SK-N-SH treated with all-trans-retinoic acid at 6 μM for 48 hours (cell line): ENCODE measurements around the gene MRPL27.

Source experiments
- ATAC-seq: fragments of 200-7000 bp; cut with Tn5 transposase; 3 replicates; pipeline ENCODE4 v1.9.1; 2020; ENCODE audit warnings: mild to moderate bottlenecking, moderate library complexity
- ARNTL ChIP-seq: fragments of 450-650 bp; formaldehyde crosslinking; IDR thresholded peaks from 2 replicates; pipeline ENCODE4 v1.5.0; 2020; ENCODE audit warnings: low read depth, mild to moderate bottlenecking, moderate library complexity, borderline replicate concordance
- BACH2 ChIP-seq: fragments of 250-450 bp; sonication (Bioruptor Pico); IDR thresholded peaks from 2 replicates; pipeline ENCODE4 v1.9.0; 2021; ENCODE audit warnings: mild to moderate bottlenecking, borderline replicate concordance
- CSDC2 ChIP-seq: fragments of 250-450 bp; sonication (Bioruptor Pico); IDR thresholded peaks from 2 replicates; pipeline ENCODE4 v1.5.0; 2020; ENCODE audit warnings: mild to moderate bottlenecking, moderate library complexity
- CSRNP3 ChIP-seq: fragments of 250-450 bp; sonication (Bioruptor Pico); IDR thresholded peaks from 2 replicates; pipeline ENCODE4 v1.5.1; 2021; ENCODE audit warnings: mild to moderate bottlenecking, moderate library complexity
- ESRRG ChIP-seq: fragments of 250-450 bp; sonication (Bioruptor Pico); IDR thresholded peaks from 2 replicates; pipeline ENCODE4 v1.6.1; 2021; ENCODE audit warnings: mild to moderate bottlenecking
- GLIS3 ChIP-seq: fragments of 250-450 bp; sonication (Bioruptor Pico); IDR thresholded peaks from 2 replicates; pipeline ENCODE4 v1.5.0; 2020; ENCODE audit warnings: mild to moderate bottlenecking, moderate library complexity
- ISL1 ChIP-seq: fragments of 250-450 bp; sonication (Bioruptor Pico); IDR thresholded peaks from 2 replicates; pipeline ENCODE4 v2.1.2; 2022; ENCODE audit warnings: mild to moderate bottlenecking, moderate library complexity
- OSR1 ChIP-seq: fragments of 250-450 bp; sonication (Bioruptor Pico); IDR thresholded peaks from 2 replicates; pipeline ENCODE4 v1.8.0; 2022; ENCODE audit warnings: moderate library complexity, mild to moderate bottlenecking, inconsistent platforms
- RARB ChIP-seq: fragments of 250-450 bp; sonication (Bioruptor Pico); IDR thresholded peaks from 2 replicates; pipeline ENCODE4 v1.8.0; 2021; ENCODE audit warnings: mild to moderate bottlenecking, moderate library complexity
- SNAI2 ChIP-seq: fragments of 250-450 bp; sonication (Bioruptor Pico); IDR thresholded peaks from 2 replicates; pipeline ENCODE4 v1.5.0; 2020; ENCODE audit warnings: mild to moderate bottlenecking, moderate library complexity
- TCF4 ChIP-seq: fragments of 250-450 bp; sonication (Bioruptor Pico); IDR thresholded peaks from 2 replicates; pipeline ENCODE4 v1.8.0; 2021; ENCODE audit warnings: mild to moderate bottlenecking, moderate library complexity, borderline replicate concordance
- TOX ChIP-seq: fragments of 250-450 bp; sonication (Bioruptor Pico); IDR thresholded peaks from 2 replicates; pipeline ENCODE4 v1.8.0; 2021; ENCODE audit warnings: mild to moderate bottlenecking, moderate library complexity, borderline replicate concordance
- ZC3H10 ChIP-seq: fragments of 250-450 bp; sonication (Bioruptor Pico); IDR thresholded peaks from 2 replicates; pipeline ENCODE4 v1.5.1; 2021; ENCODE audit warnings: mild to moderate bottlenecking, moderate library complexity
- ZFP3 ChIP-seq: fragments of 250-450 bp; sonication (Bioruptor Pico); IDR thresholded peaks from 2 replicates; pipeline ENCODE4 v1.5.0; 2020; ENCODE audit warnings: mild to moderate bottlenecking, moderate library complexity
- ZFP30 ChIP-seq: fragments of 450-650 bp; formaldehyde crosslinking; IDR thresholded peaks from 2 replicates; pipeline ENCODE4 v1.5.0; 2022; ENCODE audit warnings: mild to moderate bottlenecking, moderate library complexity
- ZNF565 ChIP-seq: fragments of 450-650 bp; formaldehyde crosslinking; conservative IDR thresholded peaks from 2 replicates; pipeline ENCODE4 v1.5.0; 2020; ENCODE audit warnings: low read depth, mild to moderate bottlenecking, moderate library complexity
- ZNF70 ChIP-seq: fragments of 450-650 bp; formaldehyde crosslinking; IDR thresholded peaks from 2 replicates; pipeline ENCODE4 v1.5.0; 2020; ENCODE audit warnings: mild to moderate bottlenecking, moderate library complexity
- ZNF8 ChIP-seq: fragments of 450-650 bp; formaldehyde crosslinking; IDR thresholded peaks from 2 replicates; pipeline ENCODE4 v1.5.0; 2020; ENCODE audit warnings: mild to moderate bottlenecking, moderate library complexity
- TF ChIP-seq, protein P1 (sequence below): fragments of 250-450 bp; sonication (Bioruptor Pico); IDR thresholded peaks from 2 replicates; pipeline ENCODE4 v1.8.0; 2020; ENCODE audit warnings: mild to moderate bottlenecking, moderate library complexity, borderline replicate concordance
- TF ChIP-seq, protein P2 (sequence below): fragments of 250-450 bp; sonication (Bioruptor Pico); IDR thresholded peaks from 2 replicates; pipeline ENCODE4 v1.5.1; 2020; ENCODE audit warnings: low read depth, mild to moderate bottlenecking, moderate library complexity
- TF ChIP-seq, protein P3 (sequence below): fragments of 250-450 bp; sonication (Bioruptor Pico); IDR thresholded peaks from 2 replicates; pipeline ENCODE4 v1.5.0; 2020; ENCODE audit warnings: mild to moderate bottlenecking, moderate library complexity

MRPL27 gene

GRCh38 chr17:50372758-50373556, at the start of gene MRPL27, which contains the start of gene EME1:
TSS of gene MRPL27 (minus strand) at chr17:50373184. CDS start at chr17:50373170, 14 bp downstream.
TSS of gene EME1 (plus strand) at chr17:50373229. CDS start at chr17:50375209, 1,980 bp downstream.
- peak; percentile 96 for ATAC-seq
- TF ChIP-seq OSR1 (CRISPR knock-in tag) (no peak), CSRNP3 (CRISPR knock-in tag) (no peak), ZC3H10 (no peak), BACH2 (CRISPR knock-in tag) (no peak), ZNF8 (no peak), TOX (CRISPR knock-in tag) (no peak), SNAI2 (CRISPR knock-in tag) (peak; percentile 48; the same call in 1 of the 2 replicates), GLIS3 (no peak), RARB (peak; percentile 50; the same call in 1 of the 2 replicates), CSDC2 (peak; percentile 47; the same call in 1 of the 2 replicates), ZNF70 (CRISPR knock-in tag) (peak; percentile 13; the same call in 1 of the 2 replicates), ZFP3 (CRISPR knock-in tag) (peak; percentile 78)
- TF ChIP-seq, protein P1, sequence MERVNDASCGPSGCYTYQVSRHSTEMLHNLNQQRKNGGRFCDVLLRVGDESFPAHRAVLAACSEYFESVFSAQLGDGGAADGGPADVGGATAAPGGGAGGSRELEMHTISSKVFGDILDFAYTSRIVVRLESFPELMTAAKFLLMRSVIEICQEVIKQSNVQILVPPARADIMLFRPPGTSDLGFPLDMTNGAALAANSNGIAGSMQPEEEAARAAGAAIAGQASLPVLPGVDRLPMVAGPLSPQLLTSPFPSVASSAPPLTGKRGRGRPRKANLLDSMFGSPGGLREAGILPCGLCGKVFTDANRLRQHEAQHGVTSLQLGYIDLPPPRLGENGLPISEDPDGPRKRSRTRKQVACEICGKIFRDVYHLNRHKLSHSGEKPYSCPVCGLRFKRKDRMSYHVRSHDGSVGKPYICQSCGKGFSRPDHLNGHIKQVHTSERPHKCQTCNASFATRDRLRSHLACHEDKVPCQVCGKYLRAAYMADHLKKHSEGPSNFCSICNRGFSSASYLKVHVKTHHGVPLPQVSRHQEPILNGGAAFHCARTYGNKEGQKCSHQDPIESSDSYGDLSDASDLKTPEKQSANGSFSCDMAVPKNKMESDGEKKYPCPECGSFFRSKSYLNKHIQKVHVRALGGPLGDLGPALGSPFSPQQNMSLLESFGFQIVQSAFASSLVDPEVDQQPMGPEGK (CRISPR knock-in tag) = no peak
- TF ChIP-seq, protein P2, sequence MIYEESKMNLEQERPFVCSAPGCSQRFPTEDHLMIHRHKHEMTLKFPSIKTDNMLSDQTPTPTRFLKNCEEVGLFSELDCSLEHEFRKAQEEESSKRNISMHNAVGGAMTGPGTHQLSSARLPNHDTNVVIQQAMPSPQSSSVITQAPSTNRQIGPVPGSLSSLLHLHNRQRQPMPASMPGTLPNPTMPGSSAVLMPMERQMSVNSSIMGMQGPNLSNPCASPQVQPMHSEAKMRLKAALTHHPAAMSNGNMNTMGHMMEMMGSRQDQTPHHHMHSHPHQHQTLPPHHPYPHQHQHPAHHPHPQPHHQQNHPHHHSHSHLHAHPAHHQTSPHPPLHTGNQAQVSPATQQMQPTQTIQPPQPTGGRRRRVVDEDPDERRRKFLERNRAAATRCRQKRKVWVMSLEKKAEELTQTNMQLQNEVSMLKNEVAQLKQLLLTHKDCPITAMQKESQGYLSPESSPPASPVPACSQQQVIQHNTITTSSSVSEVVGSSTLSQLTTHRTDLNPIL = no peak
- TF ChIP-seq, protein P3, sequence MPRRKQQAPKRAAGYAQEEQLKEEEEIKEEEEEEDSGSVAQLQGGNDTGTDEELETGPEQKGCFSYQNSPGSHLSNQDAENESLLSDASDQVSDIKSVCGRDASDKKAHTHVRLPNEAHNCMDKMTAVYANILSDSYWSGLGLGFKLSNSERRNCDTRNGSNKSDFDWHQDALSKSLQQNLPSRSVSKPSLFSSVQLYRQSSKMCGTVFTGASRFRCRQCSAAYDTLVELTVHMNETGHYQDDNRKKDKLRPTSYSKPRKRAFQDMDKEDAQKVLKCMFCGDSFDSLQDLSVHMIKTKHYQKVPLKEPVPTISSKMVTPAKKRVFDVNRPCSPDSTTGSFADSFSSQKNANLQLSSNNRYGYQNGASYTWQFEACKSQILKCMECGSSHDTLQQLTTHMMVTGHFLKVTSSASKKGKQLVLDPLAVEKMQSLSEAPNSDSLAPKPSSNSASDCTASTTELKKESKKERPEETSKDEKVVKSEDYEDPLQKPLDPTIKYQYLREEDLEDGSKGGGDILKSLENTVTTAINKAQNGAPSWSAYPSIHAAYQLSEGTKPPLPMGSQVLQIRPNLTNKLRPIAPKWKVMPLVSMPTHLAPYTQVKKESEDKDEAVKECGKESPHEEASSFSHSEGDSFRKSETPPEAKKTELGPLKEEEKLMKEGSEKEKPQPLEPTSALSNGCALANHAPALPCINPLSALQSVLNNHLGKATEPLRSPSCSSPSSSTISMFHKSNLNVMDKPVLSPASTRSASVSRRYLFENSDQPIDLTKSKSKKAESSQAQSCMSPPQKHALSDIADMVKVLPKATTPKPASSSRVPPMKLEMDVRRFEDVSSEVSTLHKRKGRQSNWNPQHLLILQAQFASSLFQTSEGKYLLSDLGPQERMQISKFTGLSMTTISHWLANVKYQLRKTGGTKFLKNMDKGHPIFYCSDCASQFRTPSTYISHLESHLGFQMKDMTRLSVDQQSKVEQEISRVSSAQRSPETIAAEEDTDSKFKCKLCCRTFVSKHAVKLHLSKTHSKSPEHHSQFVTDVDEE (CRISPR knock-in tag) = peak; percentile 17; the same call in 1 of the 2 replicates

DNA sequence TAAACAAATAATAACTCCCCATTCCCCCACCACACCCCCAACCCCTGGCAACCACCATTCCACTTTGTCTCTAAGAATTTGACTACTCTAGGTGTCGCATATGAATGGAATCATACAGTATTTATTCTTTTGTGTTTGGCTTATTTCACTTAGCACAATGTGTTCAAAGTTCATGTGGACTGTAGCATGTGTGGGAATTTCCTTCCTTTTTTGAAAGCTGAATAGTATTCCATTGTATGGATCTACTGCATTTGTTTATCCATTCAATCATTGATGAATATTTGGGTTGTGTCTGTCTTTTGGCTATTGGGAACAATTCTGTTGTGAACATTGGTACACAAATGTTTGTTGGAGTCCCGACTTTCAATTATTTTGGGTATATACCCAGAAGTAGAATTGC, 49.8 kb upstream of the MRPL27 start:
- ATAC-seq = no peak
- no peak for TF ChIP-seq RARB
- no peak for TF ChIP-seq ARNTL (CRISPR knock-in tag)
- TF ChIP-seq, protein P2 = no peak
- TF ChIP-seq TCF4 (CRISPR knock-in tag) = no peak
- TF ChIP-seq ZNF565 (CRISPR knock-in tag) = no peak
- no peak for TF ChIP-seq GLIS3
- TF ChIP-seq CSRNP3 (CRISPR knock-in tag) = no peak
- no peak for TF ChIP-seq ISL1 (CRISPR knock-in tag)
- TF ChIP-seq, protein P3 (CRISPR knock-in tag) = no peak
- TF ChIP-seq, protein P1 (CRISPR knock-in tag) = no peak
- TF ChIP-seq ZFP30 = no peak
- TF ChIP-seq ZNF8 = no peak
- TF ChIP-seq CSDC2 = no peak
- no peak for TF ChIP-seq ZC3H10
- no peak for TF ChIP-seq ZNF70 (CRISPR knock-in tag)
- no peak for TF ChIP-seq ESRRG
